ENCODE results near the gene SPTSSA. TPM values are rescaled to one million over a fixed set of nuclear protein-coding genes. Genes with fewer than 3 reads are reported as not detected.

The SPTSSA gene
- polyA plus RNA-seq, 6 donors from 2014 or later: 14.1 to 22.5 (median 16.4) TPM

- Mint-ChIP-seq H3K9me3 (no peaks in the 10 kb centered on the region), H3K27me3 (no peaks in the 10 kb centered on the region), H3K27ac (peak overlapping the region; percentile 39 to 95 (median 92)), H3K36me3 (no peaks in the 10 kb centered on the region), H3K4me1 (peaks cover 14 to 16% (median 15%) of the 10 kb centered on the region in 3 donors), H3K4me3 (peak overlapping the region in 7 of 8 donors; percentile 74 to 98 (median 93))
- no peak for DNase-seq
- ATAC-seq (ENCODE audit: low read depth in 2 of 2): peak; percentile 48 to 49
Measured at GRCh38 chr14:34461334-34462131, 507 bp downstream of the SPTSSA start.

DNA sequence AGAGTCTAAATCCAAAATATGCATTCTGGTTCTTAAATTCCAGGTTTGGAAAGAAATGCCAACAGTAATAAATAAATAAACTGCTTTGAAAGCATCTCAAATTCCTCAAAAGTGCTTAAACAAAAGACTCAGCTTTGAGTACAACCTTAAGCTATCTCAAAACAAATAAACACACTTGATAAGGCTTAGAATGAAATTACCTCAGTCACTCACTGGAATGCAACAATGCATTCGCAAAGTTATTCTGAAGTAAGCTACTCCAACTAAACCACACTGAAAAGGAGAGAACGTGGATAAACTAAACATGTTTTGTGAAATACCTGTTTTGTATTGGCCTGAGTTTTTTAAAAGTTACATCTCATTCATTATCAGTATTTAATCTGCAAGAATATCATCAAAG is 1.2 kb downstream of the SPTSSA start:
- no peaks in the 10 kb centered on the region for H3K36me3 Mint-ChIP-seq
- ATAC-seq (ENCODE audit: low read depth in 2 of 2) (no peak), DNase-seq (no peak)
- peaks cover 14 to 16% (median 15%) of the 10 kb centered on the region in 3 donors for H3K4me1 Mint-ChIP-seq
- H3K27ac Mint-ChIP-seq: peak overlapping the region in 4 of 6 donors; percentile 39 to 63 (median 44)
- H3K9me3 Mint-ChIP-seq: no peaks in the 10 kb centered on the region
- no peaks in the 10 kb centered on the region for H3K27me3 Mint-ChIP-seq
- peak overlapping the region in 7 of 8 donors; percentile 21 to 98 (median 91) for H3K4me3 Mint-ChIP-seq

DNA sequence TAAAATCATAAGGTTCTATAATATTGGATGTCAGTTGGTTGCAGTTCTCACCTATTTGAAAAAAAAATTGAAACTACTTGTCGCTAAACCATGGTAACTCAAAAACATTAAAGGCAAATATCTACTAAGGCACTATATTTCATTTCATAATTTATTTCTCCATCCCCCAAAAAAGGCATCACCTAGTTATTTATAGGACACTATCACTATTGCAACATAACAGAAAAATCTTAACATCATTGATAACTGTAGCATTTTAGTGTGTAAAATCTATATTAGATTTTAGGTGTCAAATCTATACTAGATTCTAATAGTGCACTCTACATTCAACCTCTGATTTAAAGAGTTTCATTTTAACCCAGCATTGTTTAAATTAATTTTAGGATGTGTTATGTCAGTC is 1.7 kb downstream of the SPTSSA start:
- ATAC-seq (ENCODE audit: low read depth in 2 of 2) (no peak), DNase-seq (no peak)
- no peaks in the 10 kb centered on the region for H3K27me3 Mint-ChIP-seq
- H3K4me3 Mint-ChIP-seq: no peak overlapping the region
- H3K4me1 Mint-ChIP-seq: peaks cover 14 to 16% (median 15%) of the 10 kb centered on the region in 3 donors
- no peaks in the 10 kb centered on the region for H3K9me3 Mint-ChIP-seq
- no peak overlapping the region for H3K27ac Mint-ChIP-seq
- H3K36me3 Mint-ChIP-seq: no peaks in the 10 kb centered on the region

DNA sequence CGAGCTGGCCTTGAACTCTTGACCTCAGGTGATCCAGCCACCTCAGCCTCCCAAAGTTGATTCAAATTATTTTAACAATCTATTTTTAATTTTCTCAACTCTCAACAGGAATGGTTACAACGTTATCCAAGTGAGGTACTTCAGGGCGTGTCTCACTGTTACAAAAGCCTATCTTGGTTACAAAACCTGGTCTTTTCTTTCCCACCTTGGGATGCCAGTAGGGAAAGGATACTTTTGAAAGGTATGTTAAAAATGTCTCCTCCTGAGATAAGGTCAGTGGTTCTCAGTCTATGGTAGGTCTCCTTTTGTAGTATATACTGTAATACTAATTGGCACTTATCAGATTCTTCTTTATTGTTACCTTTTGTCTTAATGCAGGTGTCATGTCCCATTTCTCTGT is 4.9 kb downstream of the SPTSSA start:
- ATAC-seq (ENCODE audit: low read depth in 2 of 2) (no peak), DNase-seq (no peak)
- Mint-ChIP-seq H3K27me3 (no peaks in the 10 kb centered on the region), H3K4me1 (peaks cover 8 to 10% (median 9%) of the 10 kb centered on the region in 3 donors), H3K4me3 (no peak overlapping the region), H3K9me3 (no peaks in the 10 kb centered on the region), H3K27ac (no peak overlapping the region), H3K36me3 (no peaks in the 10 kb centered on the region)

DNA sequence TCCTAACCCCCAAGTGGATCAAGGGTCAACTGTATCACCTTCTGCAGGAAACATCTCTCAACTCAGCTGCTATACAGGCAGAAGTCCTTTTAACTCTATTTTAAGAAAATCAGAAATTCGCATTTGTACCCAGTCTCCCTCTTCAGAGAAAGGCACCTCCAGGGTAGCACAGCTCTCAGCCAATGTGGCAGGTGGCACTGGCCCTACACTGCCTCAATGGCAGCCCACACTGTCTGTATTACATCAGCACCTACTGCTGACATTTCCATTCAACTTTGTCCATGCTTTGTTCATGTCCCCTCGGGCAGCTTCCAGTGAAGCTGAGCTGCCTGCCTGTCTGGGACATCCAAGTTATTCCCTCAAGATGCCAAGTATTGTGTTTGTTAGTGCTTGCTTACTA is 8.8 kb downstream of the SPTSSA start:
- Mint-ChIP-seq H3K4me3 (no peak overlapping the region), H3K36me3 (no peaks in the 10 kb centered on the region), H3K27ac (peak overlapping the region in 1 of 6 donors; percentile 37), H3K9me3 (no peaks in the 10 kb centered on the region), H3K4me1 (no peaks in the 10 kb centered on the region), H3K27me3 (no peaks in the 10 kb centered on the region)
- no peak for DNase-seq
- ATAC-seq (ENCODE audit: low read depth in 2 of 2): no peak

DNA sequence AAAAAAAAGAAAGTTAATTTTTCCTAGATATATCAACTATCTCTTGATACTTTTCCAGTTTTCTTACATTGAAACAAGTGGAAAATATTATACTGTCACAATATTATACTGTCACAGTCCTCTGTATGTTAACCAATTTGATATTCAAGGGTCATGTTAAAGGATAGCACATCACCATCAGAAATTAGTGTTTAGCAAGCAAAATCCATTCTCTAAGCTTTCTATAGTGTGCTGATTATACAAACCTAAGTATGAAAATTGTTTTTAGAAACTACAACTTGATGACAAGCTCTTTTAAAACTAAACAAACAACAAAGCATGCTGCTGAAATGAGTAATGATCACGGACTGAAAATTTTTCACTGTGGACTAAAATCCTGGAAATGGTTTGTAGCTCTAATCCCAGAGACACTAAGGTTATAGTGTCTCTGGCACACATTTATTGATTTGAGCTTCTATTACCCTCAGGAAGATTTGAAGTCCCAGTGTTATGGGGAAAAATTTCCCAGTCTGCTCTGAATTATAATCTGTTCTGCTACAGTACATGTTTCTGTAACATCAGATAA is 9.7 kb downstream of the SPTSSA start:
- ATAC-seq (ENCODE audit: low read depth in 2 of 2) (no peak), DNase-seq (no peak)
- H3K9me3 Mint-ChIP-seq: no peaks in the 10 kb centered on the region
- H3K4me1 Mint-ChIP-seq: no peaks in the 10 kb centered on the region
- H3K4me3 Mint-ChIP-seq: no peak overlapping the region
- H3K27me3 Mint-ChIP-seq: no peaks in the 10 kb centered on the region
- no peaks in the 10 kb centered on the region for H3K36me3 Mint-ChIP-seq
- no peak overlapping the region for H3K27ac Mint-ChIP-seq

- no peaks in the 10 kb centered on the region for H3K27me3 Mint-ChIP-seq
- no peaks in the 10 kb centered on the region for H3K4me1 Mint-ChIP-seq
- DNase-seq: no peak
- no peaks in the 10 kb centered on the region for H3K9me3 Mint-ChIP-seq
- H3K4me3 Mint-ChIP-seq: peak overlapping the region in 1 of 8 donors; percentile 6
- no peaks in the 10 kb centered on the region for H3K36me3 Mint-ChIP-seq
- H3K27ac Mint-ChIP-seq: no peak overlapping the region
- no peak for ATAC-seq (ENCODE audit: low read depth in 2 of 2)
Measured at GRCh38 chr14:34450958-34451357, 11.1 kb downstream of the SPTSSA start.

- Mint-ChIP-seq H3K27me3 (no peaks in the 10 kb centered on the region), H3K36me3 (no peaks in the 10 kb centered on the region), H3K27ac (peak overlapping the region in 1 of 6 donors; percentile 49), H3K4me3 (no peak overlapping the region), H3K9me3 (no peaks in the 10 kb centered on the region), H3K4me1 (no peaks in the 10 kb centered on the region)
- no peak for ATAC-seq (ENCODE audit: low read depth in 2 of 2)
- DNase-seq: no peak
Measured at GRCh38 chr14:34450542-34450915, 11.5 kb downstream of the SPTSSA start.

- Mint-ChIP-seq H3K4me3 (no peak overlapping the region), H3K4me1 (no peaks in the 10 kb centered on the region), H3K36me3 (no peaks in the 10 kb centered on the region), H3K27ac (peak overlapping the region in 1 of 6 donors; percentile 14), H3K27me3 (no peaks in the 10 kb centered on the region), H3K9me3 (no peaks in the 10 kb centered on the region)
- no peak for ATAC-seq (ENCODE audit: low read depth in 2 of 2)
- DNase-seq: no peak
Measured at GRCh38 chr14:34449819-34450541, 12.1 kb downstream of the SPTSSA start.

GRCh38 chr14:34439090-34439489 is 22.9 kb downstream of the SPTSSA start:
- H3K27ac Mint-ChIP-seq: no peak overlapping the region

DNA sequence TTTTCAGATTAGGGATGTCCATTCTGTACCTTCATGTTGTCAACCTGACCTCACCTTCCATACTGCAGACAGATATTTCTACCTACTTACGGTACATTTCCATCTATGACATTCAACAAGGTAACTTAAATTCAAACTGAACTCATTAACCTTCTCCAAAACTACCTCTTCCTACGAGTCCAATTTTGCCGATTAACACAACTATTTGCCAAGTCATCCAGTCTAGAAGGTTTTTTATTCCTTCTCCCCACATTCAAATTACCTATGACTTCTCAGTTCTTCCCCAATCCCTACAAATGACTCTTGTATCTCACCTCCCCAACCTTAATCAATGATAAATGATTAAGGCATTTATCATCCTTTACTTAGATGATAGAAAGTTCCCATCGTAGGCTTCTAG is 23.6 kb downstream of the SPTSSA start:
- DNase-seq (no peak), ATAC-seq (ENCODE audit: low read depth in 2 of 2) (no peak)
- peaks cover 0 to 3% (median 0%) of the 10 kb centered on the region in 7 donors for H3K9me3 Mint-ChIP-seq
- H3K4me3 Mint-ChIP-seq: no peak overlapping the region
- H3K27me3 Mint-ChIP-seq: no peaks in the 10 kb centered on the region
- peak overlapping the region in 1 of 6 donors; percentile 3 for H3K27ac Mint-ChIP-seq
- H3K4me1 Mint-ChIP-seq: peaks cover 20 to 41% (median 35%) of the 10 kb centered on the region in 3 donors
- H3K36me3 Mint-ChIP-seq: no peaks in the 10 kb centered on the region

More at GRCh38 chr14:34439090-34439489, 22.9 kb downstream of the SPTSSA start:
- Mint-ChIP-seq H3K36me3 (no peaks in the 10 kb centered on the region), H3K27me3 (no peaks in the 10 kb centered on the region), H3K9me3 (peaks cover 0 to 3% (median 0%) of the 10 kb centered on the region in 7 donors), H3K4me3 (no peak overlapping the region), H3K4me1 (peaks cover 20 to 41% (median 35%) of the 10 kb centered on the region in 3 donors)
- ATAC-seq (ENCODE audit: low read depth in 2 of 2) (no peak), DNase-seq (no peak)

- ATAC-seq (ENCODE audit: low read depth in 2 of 2): no peak
- H3K36me3 Mint-ChIP-seq: no peaks in the 10 kb centered on the region
- H3K9me3 Mint-ChIP-seq: peaks cover 0 to under 1% (median 0%) of the 10 kb centered on the region in 7 donors
- H3K27me3 Mint-ChIP-seq: no peaks in the 10 kb centered on the region
- DNase-seq: no peak
- peak overlapping the region in 5 of 6 donors; percentile 42 to 85 (median 71) for H3K27ac Mint-ChIP-seq
- no peak overlapping the region for H3K4me3 Mint-ChIP-seq
- peaks cover 20 to 41% (median 32%) of the 10 kb centered on the region in 3 donors for H3K4me1 Mint-ChIP-seq
Measured at GRCh38 chr14:34437729-34438080, 24.3 kb downstream of the SPTSSA start.

DNA sequence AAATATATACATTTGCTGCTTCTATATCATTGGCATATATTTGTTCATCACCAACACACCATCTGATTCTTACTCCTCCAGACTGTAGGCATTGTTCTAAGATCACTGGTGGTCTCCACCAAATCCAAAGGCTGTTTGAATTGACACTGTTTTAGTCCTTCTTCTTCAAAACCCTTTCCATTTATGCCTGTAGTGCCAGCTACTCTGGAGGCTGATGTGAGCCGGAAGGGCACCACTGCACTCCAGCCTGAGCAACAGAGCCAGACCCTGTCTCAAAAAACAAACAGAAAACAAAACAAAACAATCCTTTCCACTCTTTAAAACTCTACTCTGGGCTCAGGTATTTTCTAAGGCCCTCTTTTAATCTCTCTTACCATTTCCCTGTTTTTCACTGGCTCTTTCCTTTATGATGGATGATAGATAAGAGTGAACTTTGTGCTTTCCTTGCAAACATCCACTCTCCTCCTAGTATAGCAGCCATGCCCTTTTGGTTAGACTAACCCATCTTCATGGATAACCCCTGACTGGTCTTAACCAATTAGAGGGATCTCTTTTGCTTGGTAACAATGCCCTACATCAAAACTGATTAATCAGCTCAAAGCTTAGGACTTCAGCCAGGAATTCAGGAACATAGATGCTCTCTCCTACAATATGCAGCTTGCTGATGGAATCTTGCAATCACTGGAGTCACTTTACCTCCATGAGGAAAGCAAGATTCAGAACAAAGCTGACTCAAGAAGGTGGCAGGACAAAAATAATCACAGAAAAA is 24.9 kb downstream of the SPTSSA start:
- Mint-ChIP-seq H3K4me1 (peaks cover 20 to 41% (median 29%) of the 10 kb centered on the region in 3 donors), H3K27ac (peak overlapping the region; percentile 35 to 92 (median 67)), H3K27me3 (no peaks in the 10 kb centered on the region), H3K36me3 (no peaks in the 10 kb centered on the region), H3K9me3 (no peaks in the 10 kb centered on the region), H3K4me3 (peak overlapping the region in 4 of 8 donors; percentile 6 to 67 (median 28))
- DNase-seq (no peak), ATAC-seq (ENCODE audit: low read depth in 2 of 2) (no peak)

All from naive B cell (primary cell).